HUES64 (cell line): ENCODE data around the gene SPG7.
A peak's percentile ranks its signal among the peaks of the same experiment; 100 is the strongest.
"Not testable (repeated sequence)": the region's sequence is repeated elsewhere in the genome, so short reads cannot be mapped to it uniquely, and the experiment has no call there.

Experiments used
- H3K27ac ChIP-seq: 2 replicates; pipeline ENCODE4 v1.7.0; 2013; ENCODE audit warnings: low read depth, low read length, inconsistent platforms
- H3K27me3 ChIP-seq: 2 replicates; pipeline ENCODE4 v1.6.1; 2013; ENCODE audit warnings: mild to moderate bottlenecking, low read length; ENCODE audit not compliant: insufficient read depth
- H3K36me3 ChIP-seq: 2 replicates; pipeline ENCODE4 v1.6.1; 2013; ENCODE audit warnings: mild to moderate bottlenecking, low read length; ENCODE audit not compliant: insufficient read depth
- H3K4me1 ChIP-seq: 2 replicates; pipeline ENCODE4 v1.6.1; 2013; ENCODE audit warnings: mild to moderate bottlenecking, low read length, moderate library complexity; ENCODE audit not compliant: insufficient read depth
- H3K4me3 ChIP-seq: 2 replicates; pipeline ENCODE4 v1.5.1; 2013; ENCODE audit warnings: mild to moderate bottlenecking, low read length, moderate library complexity
- H3K9ac ChIP-seq: 2 replicates; pipeline ENCODE4 v1.6.1; 2013; ENCODE audit warnings: mild to moderate bottlenecking, low read depth, low read length
- H3K9me3 ChIP-seq: 2 replicates; pipeline ENCODE4 v1.6.1; 2013; ENCODE audit warnings: low read depth, low read length; ENCODE audit not compliant: insufficient read depth
- WGBS: fragments of 150-250, 120-280 bp; methylation state at CpG from one replicate; pipeline ENCODE4 v1.1.7; 2013; ENCODE audit warnings: missing lambda C conversion rate; 5-methylcytosine and 5-hydroxymethylcytosine counted together

SPG7 gene

DNA sequence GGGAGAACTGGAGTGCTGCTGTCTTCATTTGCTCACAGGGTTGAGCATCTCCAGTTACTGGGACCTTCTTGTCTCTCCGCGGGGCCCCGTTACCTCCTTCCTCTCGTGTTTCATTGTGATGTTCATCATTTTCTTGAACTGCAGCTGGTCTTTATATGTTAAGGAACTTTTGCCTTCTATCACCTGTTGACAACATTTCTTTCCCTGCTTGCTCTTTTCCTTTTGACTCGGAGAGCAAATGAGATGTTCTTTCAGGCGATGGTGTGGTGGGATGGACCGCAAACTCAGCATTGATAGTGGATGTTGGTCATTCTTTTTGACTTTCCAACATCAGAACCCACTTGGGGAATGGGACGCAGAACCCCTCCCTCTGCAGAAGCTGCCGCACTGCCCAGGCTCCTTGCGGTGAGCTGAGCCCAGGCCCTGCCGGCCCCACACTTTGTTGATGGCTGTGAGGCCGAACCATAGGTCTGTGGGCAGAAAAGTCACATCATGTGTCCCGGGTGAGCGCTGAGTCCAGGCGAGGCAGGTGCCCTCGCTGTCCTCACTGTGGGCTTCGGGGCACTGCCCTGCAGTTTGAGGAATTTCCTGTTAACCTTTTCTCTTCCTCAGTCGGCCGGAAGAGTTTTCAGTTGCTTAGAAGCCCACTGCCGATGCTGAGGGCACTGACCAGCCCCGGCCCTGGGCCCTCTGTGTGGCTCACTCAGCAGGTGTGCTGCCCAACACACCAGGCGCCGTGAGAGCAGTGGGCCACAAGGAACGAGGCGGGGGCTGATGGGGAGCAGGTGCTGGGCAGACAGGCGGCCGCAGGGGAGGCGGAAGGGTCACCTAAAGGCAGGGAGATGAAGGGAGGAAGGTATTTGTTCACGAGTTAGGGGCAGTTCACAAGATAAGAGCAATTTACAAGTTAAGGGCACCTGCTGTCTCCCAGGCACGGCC is 59.7 kb downstream of the SPG7 start:
- no peak overlapping the region for H3K9ac ChIP-seq
- H3K36me3 ChIP-seq, result peaks cover 16% of the 10 kb centered on the region

DNA sequence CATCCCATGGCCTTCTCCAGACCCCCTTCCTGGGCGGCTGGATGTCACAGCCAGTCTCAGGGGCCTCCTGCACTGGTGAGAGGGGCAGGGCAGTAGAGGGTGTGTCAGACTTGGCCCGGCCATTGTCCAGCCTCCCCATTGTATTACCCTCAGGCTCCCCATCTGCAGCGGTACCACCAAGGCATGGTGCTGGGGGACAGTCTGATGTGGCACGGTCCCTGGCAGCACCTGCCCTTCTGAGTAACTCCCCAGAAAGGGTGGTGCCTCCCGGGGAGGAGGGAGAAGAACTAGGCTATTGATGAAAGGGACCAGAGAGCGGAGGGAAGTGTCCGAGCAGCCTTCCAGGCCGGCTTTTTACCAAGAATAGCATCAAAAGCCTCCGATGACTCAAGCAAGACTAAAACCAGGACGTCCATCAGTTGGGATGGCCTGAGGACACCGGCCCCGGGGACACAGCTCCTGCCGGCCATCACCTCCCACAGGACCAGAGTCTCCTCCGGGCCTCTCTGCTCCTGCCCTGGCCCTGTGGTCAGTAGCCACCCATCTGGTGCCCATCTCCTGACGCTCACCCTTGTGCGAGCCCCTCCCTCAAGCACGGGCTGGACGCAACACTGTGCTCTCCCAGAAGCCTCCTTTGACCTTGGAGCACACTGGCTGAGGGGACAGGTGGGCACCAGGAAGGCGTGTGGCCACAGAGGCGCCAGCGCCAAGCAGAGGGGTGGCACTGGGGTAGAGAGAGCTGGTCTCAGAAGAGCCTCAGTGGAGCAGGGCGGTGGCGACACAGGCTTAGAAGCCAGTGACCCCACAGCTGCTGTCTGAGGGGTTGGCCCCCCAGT is 61.5 kb downstream of the SPG7 start:
- H3K27me3 ChIP-seq, result peaks cover 7% of the 10 kb centered on the region
- 80% methylated on average over 23 of the region's 23 CpGs for WGBS
- H3K36me3 ChIP-seq, result no peaks in the 10 kb centered on the region
- peaks cover 7% of the 10 kb centered on the region; the same call in 1 of the 2 replicates for H3K4me1 ChIP-seq
- H3K4me3 ChIP-seq, result no peak overlapping the region
- H3K27ac ChIP-seq, result no peak overlapping the region
- H3K9me3 ChIP-seq, result no peaks in the 10 kb centered on the region
- no peak overlapping the region for H3K9ac ChIP-seq

More for the DNA sequence above, 59.7 kb downstream of the SPG7 start:
- WGBS, result 86% methylated on average over 27 of the region's 30 CpGs
- no peaks in the 10 kb centered on the region for H3K9me3 ChIP-seq
- H3K4me1 ChIP-seq, result peaks cover 13% of the 10 kb centered on the region
- no peaks in the 10 kb centered on the region for H3K27me3 ChIP-seq
- no peak overlapping the region for H3K27ac ChIP-seq
- no peak overlapping the region for H3K4me3 ChIP-seq

DNA sequence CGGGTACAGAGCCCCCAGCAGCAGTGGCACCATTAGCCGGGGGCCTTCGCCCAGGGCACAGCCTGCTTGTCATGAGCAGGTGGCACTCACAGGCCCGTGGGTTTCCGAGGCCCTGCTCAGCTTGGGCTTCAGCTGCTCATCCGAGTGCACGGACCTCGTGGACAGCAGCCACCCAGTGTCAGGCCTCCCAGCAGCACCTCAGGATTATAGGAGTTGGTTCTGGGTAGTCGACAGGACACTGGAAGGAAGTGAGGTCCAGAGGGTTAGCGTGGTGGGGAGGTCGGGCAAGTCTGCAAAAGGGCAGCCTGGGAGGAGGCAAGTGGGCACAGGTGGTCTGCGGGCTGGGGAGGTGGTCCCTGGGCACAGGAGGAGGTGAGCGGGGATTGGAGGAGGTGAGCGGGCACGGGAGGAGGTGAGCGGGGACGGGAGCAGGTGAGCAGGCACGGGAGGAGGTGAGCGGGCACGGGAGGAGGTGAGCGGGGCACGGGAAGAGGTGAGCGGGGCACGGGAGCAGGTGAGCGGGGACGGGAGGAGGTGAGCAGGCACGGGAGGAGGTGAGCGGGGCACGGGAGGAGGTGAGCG is 62.2 kb downstream of the SPG7 start:
- 86% methylated on average over 30 of the region's 30 CpGs for WGBS
- Histone ChIP-seq H3K36me3 (no peaks in the 10 kb centered on the region), H3K4me3 (no peak overlapping the region), H3K4me1 (peaks cover 7% of the 10 kb centered on the region; the same call in 1 of the 2 replicates), H3K9ac (no peak overlapping the region), H3K27me3 (peaks cover 14% of the 10 kb centered on the region), H3K9me3 (no peaks in the 10 kb centered on the region), H3K27ac (no peak overlapping the region)

DNA sequence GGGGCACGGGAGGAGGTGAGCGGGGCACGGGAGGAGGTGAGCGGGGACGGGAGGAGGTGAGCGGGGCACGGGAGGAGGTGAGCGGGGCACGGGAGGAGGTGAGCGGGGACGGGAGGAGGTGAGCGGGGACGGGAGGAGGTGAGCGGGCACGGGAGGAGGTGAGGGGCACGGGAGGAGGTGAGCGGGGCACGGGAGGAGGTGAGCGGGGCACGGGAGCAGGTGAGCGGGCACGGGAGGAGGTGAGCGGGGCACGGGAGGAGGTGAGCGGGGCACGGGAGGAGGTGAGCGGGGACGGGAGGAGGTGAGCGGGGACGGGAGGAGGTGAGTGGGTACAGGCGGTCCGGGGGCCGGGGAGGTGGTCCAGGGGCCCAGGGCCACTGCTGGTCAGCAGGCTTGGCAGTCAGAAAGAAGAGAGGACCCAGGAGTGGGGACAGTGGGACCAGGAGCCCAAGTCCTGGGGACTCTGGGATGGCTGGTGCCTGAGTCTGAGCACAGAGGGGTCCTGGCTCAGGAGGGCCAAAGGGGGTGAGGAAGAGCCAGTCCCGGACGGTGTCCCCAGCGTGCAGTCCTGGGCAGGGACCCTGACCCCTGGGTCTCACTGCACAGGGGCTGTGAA is 62.9 kb downstream of the SPG7 start:
- WGBS, result 84% methylated on average over 36 of the region's 36 CpGs
- H3K9me3 ChIP-seq, H3K4me1 ChIP-seq, H3K9ac ChIP-seq, H3K36me3 ChIP-seq, H3K4me3 ChIP-seq, H3K27ac ChIP-seq: not testable (repeated sequence)
- peaks cover 20% of the 10 kb centered on the region for H3K27me3 ChIP-seq

DNA sequence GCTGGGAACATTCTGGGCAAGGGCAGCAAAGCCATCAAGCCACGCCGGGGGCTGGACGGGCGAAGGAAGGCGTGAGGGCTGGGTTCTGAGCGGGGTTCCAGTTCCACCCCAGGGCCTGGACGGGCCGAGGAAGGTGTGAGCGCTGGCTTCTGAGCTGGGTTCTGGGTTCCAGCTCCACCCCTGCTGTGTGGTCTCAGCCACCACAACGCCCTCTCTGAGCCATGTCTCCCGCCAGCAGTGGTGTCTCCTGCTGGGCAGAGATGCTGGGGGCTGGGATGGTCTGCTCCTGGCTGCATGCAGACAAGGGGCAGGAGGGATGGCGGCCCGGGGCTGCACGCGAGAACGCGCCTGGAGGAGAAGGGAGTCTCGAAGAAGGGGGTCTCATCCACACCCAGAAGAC is 63.4 kb downstream of the SPG7 start:
- Histone ChIP-seq H3K9ac (no peak overlapping the region), H3K4me3 (no peak overlapping the region), H3K36me3 (no peaks in the 10 kb centered on the region), H3K27ac (no peak overlapping the region), H3K9me3 (no peaks in the 10 kb centered on the region), H3K4me1 (peaks cover 7% of the 10 kb centered on the region; the same call in 1 of the 2 replicates), H3K27me3 (peaks cover 25% of the 10 kb centered on the region)
- WGBS, result 86% methylated on average over 18 of the region's 18 CpGs

DNA sequence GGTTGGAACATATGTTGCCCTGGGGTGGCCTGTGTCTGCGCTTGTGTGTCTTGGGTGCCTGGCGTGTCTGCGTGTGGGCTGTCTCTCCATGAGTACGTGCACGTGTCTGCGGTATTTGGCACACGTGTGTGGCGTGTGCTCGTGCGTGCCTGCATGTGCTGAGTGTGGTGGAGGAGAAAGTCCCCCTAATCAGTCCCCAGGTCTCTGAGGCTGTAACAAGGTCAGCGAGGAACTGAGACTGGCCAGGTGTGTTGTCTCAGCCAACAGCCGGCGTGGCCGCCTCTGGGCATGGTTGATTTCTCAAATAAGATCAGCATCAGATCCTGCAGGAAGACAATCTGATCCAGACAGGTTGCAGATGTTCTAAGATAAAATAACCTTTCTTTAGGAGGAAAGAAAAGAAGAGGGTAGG is 63.9 kb downstream of the SPG7 start:
- no peak overlapping the region for H3K4me3 ChIP-seq
- 92% methylated on average over 14 of the region's 14 CpGs for WGBS
- peaks cover 30% of the 10 kb centered on the region for H3K27me3 ChIP-seq
- H3K27ac ChIP-seq, result no peak overlapping the region
- H3K9ac ChIP-seq, result no peak overlapping the region
- H3K9me3 ChIP-seq, result no peaks in the 10 kb centered on the region
- H3K36me3 ChIP-seq, result no peaks in the 10 kb centered on the region
- H3K4me1 ChIP-seq, result peaks cover 7% of the 10 kb centered on the region; the same call in 1 of the 2 replicates

DNA sequence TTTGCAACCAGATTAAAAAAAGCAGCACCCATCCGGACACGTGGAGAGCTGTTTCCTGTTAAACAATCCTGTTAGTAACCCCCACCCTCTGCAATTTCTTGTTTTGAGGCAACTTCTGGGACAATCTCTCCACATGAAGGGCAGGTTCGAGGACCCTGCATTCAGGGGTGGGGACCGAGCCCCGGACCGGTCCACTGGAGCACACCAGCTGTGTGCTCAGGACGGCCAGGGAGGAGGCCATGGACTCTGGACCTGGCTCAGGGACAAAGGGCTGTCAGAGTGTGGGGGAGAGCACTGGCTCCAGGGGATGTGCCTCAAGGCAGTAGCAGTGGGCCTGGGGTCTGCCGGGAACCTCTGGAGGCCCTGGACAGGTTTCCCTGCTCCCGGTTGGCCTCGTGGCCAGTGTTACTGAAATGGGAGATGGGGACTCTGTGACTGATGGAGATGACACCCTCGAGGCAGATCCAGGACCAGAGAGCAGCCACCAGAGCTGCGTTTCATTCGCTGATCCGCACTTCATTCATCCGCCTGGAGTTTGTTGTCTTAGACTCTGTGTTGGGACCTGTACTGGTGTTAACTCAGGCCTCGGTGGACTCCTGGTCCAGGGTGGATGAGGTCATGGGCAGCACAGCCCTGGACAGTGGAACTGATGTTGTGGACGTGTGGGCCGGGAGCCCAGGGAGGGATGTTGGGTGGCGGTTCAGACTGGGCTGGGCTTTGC is 64.4 kb downstream of the SPG7 start:
- no peak overlapping the region for H3K27ac ChIP-seq

DNA sequence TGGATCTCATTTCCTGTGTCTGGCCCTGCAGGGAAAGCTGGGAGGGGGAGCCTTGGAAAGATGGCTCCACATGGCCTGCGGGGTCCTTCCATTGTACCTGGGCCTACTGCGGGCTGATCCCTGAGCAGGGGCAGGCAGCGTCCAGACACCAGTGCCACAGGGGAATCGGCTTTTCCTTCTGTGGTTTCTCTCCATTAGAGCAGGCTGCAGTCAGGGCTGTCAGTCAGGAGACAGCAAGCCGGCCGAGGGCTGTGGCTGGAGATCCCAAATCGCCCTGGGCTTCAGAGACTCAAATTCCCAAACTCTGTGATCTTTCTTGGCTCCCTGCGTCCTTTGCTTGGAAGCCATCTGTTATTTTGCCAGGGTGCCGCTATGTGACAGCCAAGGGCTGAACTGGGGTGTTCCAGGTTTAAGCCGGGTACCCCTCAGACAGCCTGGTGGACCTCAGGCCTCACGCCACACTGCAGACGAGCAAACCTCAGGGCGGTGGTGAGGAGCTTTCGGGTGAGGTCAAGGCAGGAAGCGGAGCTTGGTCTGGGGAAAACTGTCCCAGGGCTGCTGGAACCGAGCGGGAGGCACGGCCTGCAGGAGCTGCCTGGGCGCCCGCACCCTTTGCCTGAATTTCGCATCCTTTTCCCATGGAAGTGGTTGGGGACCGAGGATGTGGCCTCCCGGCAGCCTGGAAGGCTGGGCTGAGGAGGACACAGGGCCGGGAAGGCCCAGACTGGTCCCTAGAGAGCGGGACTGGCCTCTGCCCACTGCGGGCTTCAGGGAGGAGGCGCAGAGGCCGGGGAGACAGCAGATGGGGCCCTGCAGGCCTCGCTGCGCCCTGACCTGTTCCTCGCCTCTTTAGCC is 65.8 kb downstream of the SPG7 start:
- H3K9me3 ChIP-seq, result no peaks in the 10 kb centered on the region
- H3K9ac ChIP-seq, result peak overlapping the region; percentile 51; the same call in 1 of the 2 replicates
- H3K36me3 ChIP-seq, result no peaks in the 10 kb centered on the region
- peak overlapping the region; percentile 66 for H3K4me3 ChIP-seq
- WGBS, result 67% methylated on average over 31 of the region's 31 CpGs
- H3K27ac ChIP-seq, result no peak overlapping the region
- peaks cover 37% of the 10 kb centered on the region for H3K27me3 ChIP-seq
- H3K4me1 ChIP-seq, result peaks cover 7% of the 10 kb centered on the region; the same call in 1 of the 2 replicates

More for the DNA sequence above, 64.4 kb downstream of the SPG7 start:
- no peaks in the 10 kb centered on the region for H3K36me3 ChIP-seq
- no peak overlapping the region for H3K4me3 ChIP-seq
- H3K9ac ChIP-seq, result no peak overlapping the region
- H3K9me3 ChIP-seq, result no peaks in the 10 kb centered on the region
- H3K4me1 ChIP-seq, result peaks cover 7% of the 10 kb centered on the region; the same call in 1 of the 2 replicates
- WGBS, result 89% methylated on average over 19 of the region's 19 CpGs
- H3K27me3 ChIP-seq, result peaks cover 36% of the 10 kb centered on the region

DNA sequence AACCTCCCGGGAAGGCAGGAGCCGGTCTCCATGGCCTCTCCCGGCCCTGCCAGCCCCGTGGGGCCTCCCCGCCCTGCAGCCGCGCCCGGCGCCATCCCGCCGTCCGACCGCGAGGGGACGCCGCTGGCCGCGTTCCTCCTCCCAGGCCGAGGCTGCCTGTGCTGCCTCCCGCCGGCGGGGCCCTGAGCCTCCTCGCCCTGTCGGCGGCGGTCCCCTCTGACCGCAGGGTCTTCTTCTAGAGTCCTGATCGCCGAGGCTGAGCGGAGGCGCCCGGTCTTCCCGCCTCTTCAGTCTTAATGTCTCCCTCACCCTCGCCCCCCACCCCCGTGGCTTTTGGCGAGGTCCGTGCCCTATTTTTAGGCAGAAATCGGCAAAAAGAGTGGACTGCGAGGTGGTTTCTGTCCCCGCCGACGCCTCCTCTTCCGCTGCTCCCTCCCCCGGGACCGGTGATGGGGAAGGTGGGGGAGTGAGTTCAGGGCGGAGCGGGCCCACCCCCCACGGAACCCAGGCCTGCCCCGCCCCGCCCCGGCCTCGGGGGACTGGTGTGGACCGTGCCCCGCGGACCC is 66.6 kb downstream of the SPG7 start:
- peak overlapping the region; percentile 51; the same call in 1 of the 2 replicates for H3K9ac ChIP-seq
- H3K36me3 ChIP-seq, result peaks cover 5% of the 10 kb centered on the region

More for the DNA sequence above, 66.6 kb downstream of the SPG7 start:
- H3K27ac ChIP-seq, result no peak overlapping the region
- 2% methylated on average over 55 of the region's 55 CpGs for WGBS
- H3K27me3 ChIP-seq, result peaks cover 37% of the 10 kb centered on the region
- no peaks in the 10 kb centered on the region for H3K9me3 ChIP-seq
- peaks cover 7% of the 10 kb centered on the region; the same call in 1 of the 2 replicates for H3K4me1 ChIP-seq
- H3K4me3 ChIP-seq, result peak overlapping the region; percentile 66
